ENCODE measurements around the gene IGFL2.
"Not testable (repeated sequence)": the region's sequence is repeated elsewhere in the genome, so short reads cannot be mapped to it uniquely, and the experiment has no call there.

The IGFL2 gene

DNA sequence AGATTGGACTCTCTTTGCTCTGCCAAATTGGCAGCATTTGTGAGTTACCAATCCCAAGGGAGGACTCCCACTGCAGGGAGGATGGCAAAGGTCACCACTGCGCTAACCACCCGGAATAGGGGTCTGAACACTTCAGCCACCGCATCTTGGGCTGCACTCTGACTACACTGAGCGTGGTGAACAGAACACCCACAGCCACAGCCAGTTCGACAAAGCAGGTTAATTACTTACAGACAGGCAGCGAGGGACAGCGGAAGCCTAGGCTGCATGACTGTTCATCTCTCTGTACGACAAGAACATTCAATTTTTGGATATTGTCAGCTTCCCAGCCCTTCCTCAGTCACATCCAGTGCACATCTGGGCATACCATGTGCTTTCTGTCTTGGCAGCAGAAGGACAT lies 59.8 kb downstream of the IGFL2 start:
- not testable (repeated sequence) for DNase-seq

DNA sequence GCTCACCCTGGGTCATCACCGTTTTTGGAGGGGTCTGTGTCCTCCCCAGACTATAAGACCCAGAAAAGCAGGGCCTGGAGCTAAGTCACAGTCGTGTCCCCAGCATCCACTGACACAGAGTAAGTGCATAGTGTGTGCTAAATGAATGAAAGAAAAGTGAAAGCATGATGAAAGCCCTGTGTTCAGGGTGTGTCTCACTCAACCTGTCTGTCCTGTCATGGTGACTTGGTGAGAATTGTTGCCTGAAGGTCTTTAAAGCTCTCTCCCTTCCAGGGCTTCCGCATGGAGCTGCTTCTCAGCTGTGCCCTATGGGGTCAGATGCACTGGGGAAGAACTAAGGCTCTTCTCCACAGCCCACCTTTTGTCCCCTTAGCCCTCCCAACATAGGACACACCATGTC lies 61.0 kb downstream of the IGFL2 start:
- no peak for DNase-seq

DNA sequence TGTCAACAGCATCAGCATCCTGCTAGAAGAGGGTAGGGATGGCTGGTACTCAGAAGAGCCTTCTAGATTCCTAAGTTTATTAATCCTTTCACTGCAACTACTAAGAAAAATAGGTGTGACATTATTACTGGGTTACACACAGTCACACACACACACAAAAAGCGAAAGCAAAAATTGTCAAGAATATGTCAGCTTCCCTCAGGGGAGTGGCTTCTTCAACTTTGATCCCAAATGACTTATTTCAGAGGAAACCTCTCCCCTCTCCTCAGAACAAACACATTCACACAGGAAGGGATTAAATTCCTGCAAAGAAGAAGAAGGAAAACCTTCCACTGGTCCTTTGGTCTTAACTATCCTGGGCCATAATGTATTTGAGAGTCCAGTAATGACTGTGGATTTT lies 61.4 kb downstream of the IGFL2 start:
- DNase-seq: no peak

DNA sequence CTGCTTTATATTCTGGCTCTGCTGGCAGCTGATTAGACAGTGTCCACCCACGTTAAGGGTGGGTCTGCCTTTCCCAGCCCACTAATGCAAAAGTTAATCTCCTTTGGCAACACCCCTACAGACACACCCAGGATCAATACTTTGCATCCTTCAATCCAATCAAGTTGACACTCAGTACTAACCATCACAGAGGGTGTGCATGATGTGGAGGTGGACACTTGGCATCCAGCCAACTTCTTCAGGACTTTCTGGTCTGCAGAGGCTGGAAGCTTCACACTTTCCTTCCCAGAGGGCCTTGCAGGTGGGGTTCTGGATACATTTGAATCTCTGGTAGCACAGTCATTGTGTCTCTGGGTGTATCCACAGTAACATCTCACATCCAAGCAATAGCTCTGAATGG lies 62.6 kb downstream of the IGFL2 start:
- peak in 1 of 58 donors; percentile 7 for DNase-seq

Measured in anterior cingulate cortex (tissue), 58 donors.